ENCODE results near the gene PNKP.

Gene PNKP

GRCh38 chr19:49866933-49867782, at the start of gene PNKP:
Gene PNKP, minus strand, starts transcription at chr19:49867576. Its CDS starts 372 bp downstream, at chr19:49867204.
- DNase-seq (ENCODE audit: low spot score): peak; percentile 93

DNA sequence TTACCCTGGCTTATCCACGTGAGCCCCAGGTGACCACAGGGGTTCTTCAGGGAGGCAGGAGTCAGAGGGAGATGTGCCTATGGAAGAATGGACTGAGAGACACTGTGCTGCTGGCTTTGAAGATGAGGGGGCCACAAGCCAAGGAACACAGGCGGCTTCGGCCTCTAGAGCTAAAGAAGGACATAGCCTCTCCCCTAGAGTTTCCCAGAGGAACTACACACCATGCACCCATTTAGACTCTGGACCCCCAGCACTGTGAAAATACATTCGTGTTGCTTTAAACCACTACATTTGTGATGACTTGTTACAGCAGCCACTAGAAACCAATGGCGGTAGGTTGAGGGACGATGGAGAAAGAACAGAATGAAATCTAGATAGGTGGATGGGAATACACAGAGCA, 47.9 kb upstream of the PNKP start:
- DNase-seq (ENCODE audit: low spot score): no peak

- no peak for DNase-seq (ENCODE audit: low spot score)
These were observed 46.3 kb upstream of the PNKP start for GRCh38 chr19:49913720-49914119.

DNA sequence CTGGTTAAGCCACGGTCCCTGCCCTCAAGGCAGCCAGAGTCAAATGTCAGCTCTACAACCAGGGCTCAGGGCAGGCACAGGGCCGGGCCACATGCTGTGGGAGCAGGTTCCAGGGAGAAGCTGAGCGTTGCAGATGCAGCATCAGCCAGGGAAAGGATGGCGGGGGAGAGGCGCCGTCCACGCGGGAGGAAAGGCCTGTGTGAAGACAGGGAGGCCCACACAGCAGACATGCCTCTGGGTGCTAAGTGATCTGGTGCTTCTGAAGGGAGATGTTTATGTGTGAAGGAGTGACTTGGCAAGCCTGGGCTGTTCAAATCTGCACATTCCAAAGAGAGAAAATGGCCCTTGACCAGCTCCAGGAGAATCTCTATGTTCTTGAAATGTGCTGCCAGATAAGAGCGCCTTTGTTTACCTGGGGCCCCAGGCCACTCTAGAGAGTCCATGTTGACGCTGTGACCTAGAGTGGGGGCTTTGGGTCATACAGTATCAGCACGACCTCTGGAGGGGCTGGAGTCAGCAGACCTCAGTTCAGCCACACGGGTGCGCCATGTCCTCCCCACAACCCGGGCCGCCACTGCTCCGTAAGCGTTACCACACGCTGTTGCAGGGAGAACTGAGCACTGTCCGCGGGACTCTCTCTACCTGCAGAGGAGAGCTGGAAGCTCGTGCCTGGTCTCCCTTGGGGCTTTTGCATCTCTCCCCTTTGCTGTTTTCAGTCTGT, 45.7 kb upstream of the PNKP start:
- no peak for DNase-seq (ENCODE audit: low spot score)

DNA sequence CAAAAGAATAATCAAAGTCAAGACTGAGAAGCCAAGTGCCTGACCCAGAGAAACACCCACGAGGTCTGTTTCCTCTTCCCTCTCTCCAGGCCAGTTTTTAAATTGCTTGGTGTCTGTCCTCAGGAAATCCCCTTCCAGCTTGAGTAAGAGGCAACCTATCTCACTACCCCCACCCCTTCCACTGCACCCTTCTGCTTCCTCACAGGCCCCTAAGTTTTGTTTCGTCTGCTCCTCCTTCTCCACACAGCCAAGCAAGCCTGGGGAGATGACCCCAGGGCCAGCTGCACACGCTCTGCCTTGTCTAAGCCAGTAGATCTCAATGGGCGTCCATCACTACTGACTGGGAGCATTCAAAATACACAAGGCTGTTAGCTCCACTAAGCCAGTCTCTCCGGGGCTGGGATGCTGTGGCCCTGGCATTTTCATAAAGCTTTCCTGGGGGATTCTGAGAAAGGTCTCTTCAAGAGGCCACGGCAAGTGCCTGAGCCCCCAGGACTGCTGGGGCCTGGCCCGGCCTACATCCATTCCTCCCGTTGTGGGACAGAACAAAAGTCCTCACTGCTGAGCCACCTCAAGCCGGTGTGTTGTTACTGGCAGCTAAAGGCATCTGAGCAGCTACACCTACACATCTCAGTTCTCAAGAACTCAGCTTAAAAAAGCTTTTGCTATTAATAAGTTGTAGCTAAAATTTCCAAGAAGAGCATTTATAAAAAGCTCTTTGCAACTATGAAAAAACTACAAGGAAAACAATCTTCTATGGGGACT, 44.2 kb upstream of the PNKP start:
- DNase-seq (ENCODE audit: low spot score): no peak

DNA sequence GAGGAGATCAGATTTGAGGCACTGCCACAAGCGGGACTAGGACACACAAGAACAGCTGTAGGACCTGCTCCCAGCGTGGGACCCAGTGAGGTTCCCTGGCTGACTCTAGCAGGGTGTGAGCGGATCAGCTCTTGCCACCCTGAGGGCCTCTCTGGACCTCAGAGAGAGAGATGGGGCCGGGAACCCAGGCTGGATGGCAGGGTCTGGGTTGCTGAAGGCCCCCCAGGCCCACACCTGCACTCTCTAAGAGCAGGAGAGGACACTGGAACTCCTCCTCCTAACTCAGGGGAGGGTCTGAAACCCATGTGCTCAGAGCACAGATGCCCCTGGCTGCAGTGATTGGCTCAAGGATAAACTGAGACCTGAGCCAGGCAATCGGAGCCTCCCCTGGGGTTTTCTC, 42.8 kb upstream of the PNKP start:
- no peak for DNase-seq (ENCODE audit: low spot score)

GRCh38 chr19:49908480-49909420, 41.4 kb upstream of the PNKP start:
- DNase-seq (ENCODE audit: low spot score): no peak

DNA sequence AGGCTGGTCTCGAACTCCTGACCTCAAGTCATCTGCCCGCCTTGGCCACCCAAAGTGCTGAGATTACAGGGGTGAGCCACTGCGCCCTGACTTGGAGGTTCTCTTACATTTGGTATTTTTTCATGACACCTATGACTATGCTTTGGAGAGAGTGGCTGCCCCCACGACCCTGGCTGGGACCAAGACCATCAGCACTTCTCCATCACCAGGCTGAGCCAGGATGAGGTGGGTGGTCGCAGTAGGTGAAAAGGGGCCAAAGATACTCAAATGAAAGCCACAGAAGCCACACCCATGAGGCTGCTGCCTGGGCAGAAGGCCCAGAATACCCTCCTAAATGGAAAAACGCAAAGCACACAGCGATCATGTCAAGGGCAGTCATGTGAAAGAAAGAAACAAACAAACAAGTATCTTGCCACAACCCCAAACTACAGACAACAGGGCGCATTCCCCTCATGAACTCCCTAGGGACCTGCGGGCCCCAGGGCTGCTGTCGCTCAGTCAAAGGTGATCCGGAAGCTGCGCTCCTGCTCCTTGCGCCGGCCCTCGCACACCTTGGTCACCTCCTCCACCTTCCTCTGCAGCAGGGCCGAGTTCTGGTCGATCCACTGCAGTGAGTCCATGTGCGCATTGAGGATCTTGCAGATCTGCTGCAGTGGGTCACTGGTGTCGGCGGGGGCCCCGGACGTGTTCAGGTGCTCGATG, 40.5 kb upstream of the PNKP start:
- no peak for DNase-seq (ENCODE audit: low spot score)

DNA sequence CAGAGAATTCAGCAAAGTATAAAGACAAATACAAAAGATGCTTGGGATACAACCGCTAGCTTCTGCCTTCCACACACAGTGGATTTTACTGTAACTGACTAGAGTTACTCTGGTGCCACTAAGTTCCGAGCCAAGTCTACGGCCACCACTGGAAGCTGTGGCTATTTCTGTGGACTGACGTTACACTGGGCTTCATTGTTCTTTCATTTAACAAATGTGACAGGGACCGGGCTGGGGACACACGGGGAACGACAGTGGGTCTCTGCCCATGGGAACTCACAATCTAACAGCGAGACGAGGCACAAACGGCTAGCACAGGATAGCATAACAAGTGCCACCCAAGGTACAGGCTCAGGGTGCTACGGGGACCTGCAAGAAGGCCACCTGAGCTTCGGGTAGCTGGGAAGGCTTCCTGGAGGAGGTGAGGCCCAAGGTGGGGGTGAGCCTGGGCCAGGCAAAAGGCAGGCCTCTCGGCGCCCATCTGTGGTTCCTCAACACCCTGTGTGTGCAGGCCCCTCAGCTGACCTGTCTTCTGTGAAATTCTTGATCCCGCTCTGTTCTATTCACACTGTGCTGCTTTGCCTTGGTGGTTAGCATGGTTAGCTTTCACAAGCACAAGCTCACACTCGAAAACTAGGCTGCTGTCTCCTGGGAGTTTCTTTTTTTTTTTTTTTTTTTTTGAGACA, 39.6 kb upstream of the PNKP start:
- DNase-seq (ENCODE audit: low spot score): no peak

DNA sequence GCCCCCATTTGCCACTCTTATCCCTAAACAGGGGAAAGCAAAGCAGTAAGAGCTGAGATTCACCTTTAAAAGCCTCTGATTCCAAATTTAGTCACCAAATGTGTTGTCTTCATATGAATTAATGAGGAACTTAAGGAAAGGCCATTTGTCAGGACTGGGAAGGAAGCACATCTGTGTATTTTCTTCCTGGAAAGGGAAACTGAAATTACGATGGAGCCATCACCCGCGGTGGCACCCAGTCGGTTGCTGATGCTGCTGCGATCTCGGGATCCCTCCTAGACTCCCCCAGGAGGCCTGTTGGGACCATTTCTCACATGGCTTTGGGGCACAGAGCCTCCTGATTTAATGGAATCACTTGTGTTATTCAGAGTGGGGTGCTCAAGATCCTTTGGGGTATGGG, 36.8 kb upstream of the PNKP start:
- DNase-seq (ENCODE audit: low spot score): no peak

- no peak for DNase-seq (ENCODE audit: low spot score)
These were observed 29.7 kb upstream of the PNKP start, which contains the start of gene IL4I1 for GRCh38 chr19:49896863-49897621. Gene IL4I1, minus strand, starts transcription at chr19:49896887. Its CDS starts 727 bp downstream, at chr19:49896160.

DNA sequence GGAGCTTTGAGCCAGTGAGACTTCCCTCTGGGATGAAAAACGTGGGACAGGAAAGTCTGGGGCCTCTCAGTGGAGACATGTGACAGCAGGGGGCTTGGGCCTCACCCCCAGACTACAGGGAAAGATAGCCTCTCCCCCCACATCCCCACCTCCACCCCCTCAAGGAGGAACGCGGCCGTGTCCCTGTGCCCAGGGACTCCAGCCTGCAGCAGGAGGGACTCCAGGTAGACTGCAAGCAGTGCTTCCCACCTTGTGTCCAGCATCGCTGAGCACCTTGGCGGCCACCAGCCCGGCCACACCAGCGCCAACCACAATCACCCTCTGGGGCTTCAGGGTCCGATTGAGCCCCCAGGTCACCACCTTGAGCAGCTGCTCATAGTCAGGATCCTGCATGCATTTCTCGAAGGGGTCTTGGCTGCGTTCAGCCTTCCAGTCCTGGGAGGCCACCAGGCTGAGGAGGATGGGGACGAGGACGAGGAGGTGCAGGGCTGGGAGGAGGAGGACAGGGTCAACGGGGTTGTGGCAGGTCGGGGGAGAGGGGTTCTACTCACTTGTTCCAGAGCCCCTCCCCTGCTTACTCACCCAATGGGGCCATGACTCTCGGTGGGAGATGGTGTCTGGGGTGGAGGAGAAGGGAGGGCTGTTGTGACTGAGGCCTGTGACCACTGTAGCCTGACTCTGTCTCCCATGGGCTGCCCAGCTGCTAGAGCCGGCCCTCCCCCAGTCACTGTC, 28.4 kb upstream of the PNKP start:
- no peak for DNase-seq (ENCODE audit: low spot score)

- DNase-seq (ENCODE audit: low spot score): no peak
These were observed 27.6 kb upstream of the PNKP start for GRCh38 chr19:49894879-49895565.

GRCh38 chr19:49894011-49894664, 26.8 kb upstream of the PNKP start:
- no peak for DNase-seq (ENCODE audit: low spot score)

DNA sequence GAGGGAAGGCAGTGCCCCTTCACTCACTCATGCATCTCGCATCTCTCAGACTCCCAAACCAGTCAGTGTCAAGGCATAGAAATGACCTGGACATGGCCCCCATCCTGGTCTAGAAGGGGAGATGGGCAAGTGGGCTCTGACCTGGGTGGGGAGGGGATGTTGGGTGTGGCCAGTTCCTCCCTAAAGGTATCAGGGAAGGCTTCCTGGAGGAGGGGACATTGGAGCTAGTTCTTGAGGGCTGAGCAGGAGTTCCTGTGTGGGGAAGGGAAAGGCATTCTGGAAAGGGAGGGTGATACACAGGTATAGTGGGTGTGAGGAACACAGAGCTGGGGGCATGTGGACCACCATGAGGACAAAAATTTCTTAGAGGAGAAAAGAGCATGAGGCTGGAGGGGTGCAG, 25.3 kb upstream of the PNKP start:
- DNase-seq (ENCODE audit: low spot score): no peak

- no peak for DNase-seq (ENCODE audit: low spot score)
These were observed 24.0 kb upstream of the PNKP start for GRCh38 chr19:49891393-49891792.

Data from AG08396 (cell line).